Measurements from ENCODE around the gene AGRN. TPM values are rescaled to one million over a fixed set of nuclear protein-coding genes. Genes with fewer than 3 reads are reported as not detected.
A peak's percentile ranks its signal among the peaks of the same experiment; 100 is the strongest.

The AGRN gene
- polyA plus RNA-seq, 3 donors = 0.06 to 4.7 (median 0.43) TPM

GRCh38 chr1:1061682-1062345, 41.9 kb downstream of the AGRN start:
- intact Hi-C loops (cut with micrococcal nuclease) = loop anchor here (5.0 to 10.0 kb wide), 2 partner anchors 77 to 80 kb away; partner anchors contain the start of gene PERM1 (in 2 of the 2)
- peak overlapping the region in 2 of 7 donors; percentile 30 to 74 for H3K27ac Mint-ChIP-seq

More at GRCh38 chr1:1061682-1062345, 41.9 kb downstream of the AGRN start:
- 38% methylated on average over 11 of the region's 18 CpGs for WGBS (ENCODE audit: insufficient coverage)
- Histone ChIP-seq H3K4me1 (ENCODE audit: control insufficient read depth in 1 of 2, insufficient read depth in 2 of 2, low read length in 2 of 2) (peaks cover 26 to 34% of the 10 kb centered on the region in 2 donors), H3K27ac (ENCODE audit: low read depth in 1 of 2, low read length in 2 of 2) (no peak overlapping the region), H3K4me3 (replicated peaks in 1 of 3; ENCODE audit: low read depth in 2 of 3, low read length in 3 of 3) (no peak overlapping the region), H3K9ac (ENCODE audit: insufficient read depth, low read length, poor library complexity, severe bottlenecking) (peak overlapping the region; percentile 15), H3K27me3 (ENCODE audit: control insufficient read depth in 2 of 2, insufficient read depth in 2 of 2, low read length in 2 of 2) (peaks cover 6 to 61% of the 10 kb centered on the region in 2 donors), H4K20me1 (ENCODE audit: insufficient read depth, low read length) (no peaks in the 10 kb centered on the region), H3K36me3 (replicated peaks in 1 of 2; ENCODE audit: control insufficient read depth in 1 of 2, insufficient read depth in 2 of 2, low read length in 2 of 2) (no peaks in the 10 kb centered on the region), H2AFZ (ENCODE audit: insufficient read depth, low read depth, low read length, poor library complexity, severe bottlenecking) (no peak overlapping the region), H3K9me3 (replicated peaks in 1 of 2; ENCODE audit: control insufficient read depth in 1 of 2, insufficient read depth in 1 of 2, low read length in 2 of 2) (peaks cover 0 to 3% of the 10 kb centered on the region in 2 donors), H3K79me2 (ENCODE audit: insufficient read depth, low read length) (no peaks in the 10 kb centered on the region), H3K4me2 (replicated peaks; ENCODE audit: extremely low read depth, low read length, poor library complexity, severe bottlenecking) (no peak overlapping the region)
- peaks cover 61 to 85% (median 77%) of the 10 kb centered on the region in 3 donors for H3K27me3 Mint-ChIP-seq (ENCODE audit: low read depth in 3 of 3)
- H3K4me1 Mint-ChIP-seq = peaks cover 20% of the 10 kb centered on the region
- peaks cover 0 to 4% of the 10 kb centered on the region in 2 donors for H3K36me3 Mint-ChIP-seq
- peaks cover 0 to 10% (median 5%) of the 10 kb centered on the region in 7 donors for H3K9me3 Mint-ChIP-seq
- peak overlapping the region; percentile 20 to 67 for H3K4me3 Mint-ChIP-seq
- TF ChIP-seq CTCF (IDR thresholded peaks at IDR 0.05) = no peak
- peak in 2 of 3 donors; percentile 51 to 53 for DNase-seq

Measured in CD14-positive monocyte (primary cell).